A549 (cell line): Measurements from ENCODE around the gene NPM1. TPM values are rescaled to one million over a fixed set of nuclear protein-coding genes. Genes with fewer than 3 reads are reported as not detected.

Source experiments
- ATAC-seq, 2 experiments: fragments of 200-7000 bp in 1 of 2; fragments of >200 bp in 1 of 2; cut with Nextera tagmentation in 1 of 2; cut with Tn5 transposase in 1 of 2; 3 replicates each; pipeline versions ENCODE4 v1.8.0 to v1.9.1; 2018 to 2020; ENCODE audit warnings: mild to moderate bottlenecking in 1 of 2, moderate library complexity in 1 of 2
- CTCF ChIA-PET: fragments of 300-600 bp; sonication (Branson Sonifier 250); formaldehyde crosslinking; extraction: SDS; loops from one replicate; lab custom pipeline; 2021; ENCODE audit warnings: antibody characterized with exemption, inconsistent platforms; lab: Yijun Ruan, JAX
- POLR2A ChIA-PET: fragments of 350-600 bp; formaldehyde crosslinking; extraction: SDS; loops from one replicate; lab custom pipeline; 2021; ENCODE audit warnings: antibody characterized with exemption, inconsistent platforms; lab: Yijun Ruan, JAX
- DNase-seq, 2 experiments: peaks; one replicate each; pipeline versions ENCODE4 v3.0.0 to v3.0.0-alpha.2; 2011 to 2016; ENCODE audit warnings: low read depth in 1 of 2, low spot score in 1 of 2
- FAIRE-seq: peaks from 2 replicates; lab custom pipeline; 2011; peaks lifted over from hg19 to GRCh38; lab: Jason Lieb, UNC
- H3K27ac ChIP-seq, 2 experiments: fragments of >200 bp; sonication (Bioruptor Twin); formaldehyde crosslinking; 3 replicates each; pipeline ENCODE4 v1.5.1; 2016 to 2017
- H3K4me1 ChIP-seq: fragments of >200 bp; sonication (Bioruptor Twin); formaldehyde crosslinking; 3 replicates; pipeline ENCODE4 v1.6.1; 2016
- H3K4me2 ChIP-seq: fragments of >200 bp; sonication (Bioruptor Twin); formaldehyde crosslinking; 3 replicates; pipeline ENCODE4 v1.6.1; 2016
- H3K4me3 ChIP-seq: fragments of >200 bp; sonication (Bioruptor Twin); formaldehyde crosslinking; 3 replicates; pipeline ENCODE4 v1.5.1; 2016
- H3K9me3 ChIP-seq: fragments of >200 bp; sonication (Bioruptor Twin); formaldehyde crosslinking; 3 replicates; pipeline ENCODE4 v1.6.1; 2016
- CHD4 ChIP-seq: fragments of 200-600 bp; sonication (generic); IDR thresholded peaks from 2 replicates; pipeline ENCODE4 v1.6.1; 2016; ENCODE audit warnings: antibody characterized with exemption, mild to moderate bottlenecking, borderline replicate concordance
- EHMT2 ChIP-seq: fragments of 200-600 bp; sonication (generic); IDR thresholded peaks from 2 replicates; pipeline ENCODE4 v1.6.1; 2016; ENCODE audit warnings: antibody characterized with exemption, low read depth, mild to moderate bottlenecking, moderate library complexity
- FOSB ChIP-seq: fragments of 250-450 bp; sonication (Bioruptor Pico); IDR thresholded peaks from 2 replicates; pipeline ENCODE4 v1.5.0; 2020; ENCODE audit warnings: mild to moderate bottlenecking, moderate library complexity
- FOSL2 ChIP-seq, 2 experiments: fragments of 450-650 bp in 1 of 2; fragments of >200 bp in 1 of 2; sonication (Bioruptor Twin) in 1 of 2; formaldehyde crosslinking; IDR thresholded peaks; 2 replicates each; pipeline versions ENCODE4 v1.5.0 to v1.6.1; 2016 to 2020; ENCODE audit warnings: mild to moderate bottlenecking in 1 of 2, moderate library complexity in 1 of 2
- HDAC2 ChIP-seq: fragments of 200-600 bp; sonication (generic); IDR thresholded peaks from 2 replicates; pipeline ENCODE4 v1.6.1; 2016
- HOXA7 ChIP-seq: fragments of 250-450 bp; sonication (Bioruptor Pico); IDR thresholded peaks from 2 replicates; pipeline ENCODE4 v1.5.0; 2020; ENCODE audit warnings: mild to moderate bottlenecking, moderate library complexity
- HOXB13 ChIP-seq: fragments of 250-450 bp; sonication (Bioruptor Pico); IDR thresholded peaks from 2 replicates; pipeline ENCODE4 v1.5.0; 2020; ENCODE audit warnings: low read depth, mild to moderate bottlenecking, moderate library complexity
- KDM5A ChIP-seq: fragments of 200-600 bp; sonication (generic); IDR thresholded peaks from 2 replicates; pipeline ENCODE4 v1.6.1; 2016; ENCODE audit warnings: antibody characterized with exemption, mild to moderate bottlenecking
- MAZ ChIP-seq: fragments of 150-350 bp; IDR thresholded peaks from 2 replicates; pipeline ENCODE4 v1.6.1; 2014; ENCODE audit warnings: antibody characterized with exemption, low read depth, low read length, borderline replicate concordance
- MYC ChIP-seq: IDR thresholded peaks from 2 replicates; pipeline ENCODE4 v1.6.1; 2012; ENCODE audit warnings: mild to moderate bottlenecking, inconsistent platforms, low read length, improper control_type of control experiment, borderline replicate concordance
- NFE2L2 ChIP-seq: fragments of 150-350 bp; conservative IDR thresholded peaks from 2 replicates; pipeline ENCODE4 v1.6.1; 2014; ENCODE audit warnings: low read length
- NPAS2 ChIP-seq: fragments of 250-450 bp; sonication (Bioruptor Pico); IDR thresholded peaks from 2 replicates; pipeline ENCODE4 v1.8.0; 2022; ENCODE audit warnings: mild to moderate bottlenecking, moderate library complexity, borderline replicate concordance
- NR3C1 ChIP-seq: fragments of >200 bp; sonication (Bioruptor Twin); formaldehyde crosslinking; IDR thresholded peaks from 3 replicates; pipeline ENCODE4 v1.6.1; 2017
- RAD21 ChIP-seq, 2 experiments: fragments of >200 bp in 1 of 2; sonication (Bioruptor Twin) in 1 of 2; formaldehyde crosslinking in 1 of 2; IDR thresholded peaks in 1 of 2; conservative IDR thresholded peaks in 1 of 2; 2 replicates in 1 of 2; 3 replicates in 1 of 2; pipeline ENCODE4 v1.6.1; 2012 to 2018; ENCODE audit warnings: inconsistent platforms in 1 of 2
- RARB ChIP-seq: fragments of 250-450 bp; sonication (Bioruptor Pico); IDR thresholded peaks from 2 replicates; pipeline ENCODE4 v1.8.0; 2021; ENCODE audit warnings: mild to moderate bottlenecking, moderate library complexity
- RNF2 ChIP-seq: fragments of 200-600 bp; sonication (generic); IDR thresholded peaks from 2 replicates; pipeline ENCODE4 v1.6.1; 2016; ENCODE audit warnings: low read depth, mild to moderate bottlenecking, antibody characterized with exemption, moderate library complexity, borderline replicate concordance
- SMC3 ChIP-seq: fragments of >200 bp; sonication (Bioruptor Twin); formaldehyde crosslinking; IDR thresholded peaks from 3 replicates; pipeline ENCODE4 v1.6.1; 2018; ENCODE audit warnings: inconsistent platforms
- SREBF2 ChIP-seq: fragments of 450-650 bp; IDR thresholded peaks from 2 replicates; pipeline ENCODE4 v1.6.1; 2014; ENCODE audit warnings: mild to moderate bottlenecking, moderate library complexity
- TP53 ChIP-seq: fragments of 250-450 bp; sonication (Bioruptor Pico); IDR thresholded peaks from 2 replicates; pipeline ENCODE4 v1.5.0; 2021; ENCODE audit warnings: mild to moderate bottlenecking, moderate library complexity
- ZC3H11A ChIP-seq: fragments of 450-650 bp; IDR thresholded peaks from 2 replicates; pipeline ENCODE4 v1.6.1; 2014; ENCODE audit warnings: antibody characterized with exemption, mild to moderate bottlenecking
- ZSCAN20 ChIP-seq: fragments of 250-450 bp; sonication (Bioruptor Pico); IDR thresholded peaks from 2 replicates; pipeline ENCODE4 v1.8.0; 2022; ENCODE audit warnings: mild to moderate bottlenecking, moderate library complexity
- WGBS: methylation state at CpG from one replicate; pipeline ENCODE4 v1.1.6; 2017; ENCODE audit errors: missing lambda C conversion rate; 5-methylcytosine and 5-hydroxymethylcytosine counted together
- polyA plus RNA-seq, 4 experiments: library from polyadenylated mRNA; depleted of rRNA in 3 of 4; stranded (reverse); fragments of >200 nt; fragmentation: RNase III in 1 of 4; extraction: RNeasy Plus Mini Kit Qiagen cat#74134 plus additional on column Dnase treatment in 1 of 4; gene quantifications; 2 replicates in 3 of 4; 3 replicates in 1 of 4; pipeline ENCODE4 v1.2.3, GENCODE V29; 2011 to 2017
- TF ChIP-seq, protein P1 (sequence below): IDR thresholded peaks from 2 replicates; pipeline ENCODE4 v1.6.1; 2012; ENCODE audit warnings: low read depth, borderline replicate concordance
- TF ChIP-seq, protein P2 (sequence below): fragments of 250-450 bp; sonication (Bioruptor Pico); IDR thresholded peaks from 2 replicates; pipeline ENCODE4 v1.5.0; 2021; ENCODE audit warnings: mild to moderate bottlenecking, moderate library complexity, borderline replicate concordance
- TF ChIP-seq, protein P3 (sequence below): fragments of 450-650 bp; IDR thresholded peaks from 2 replicates; pipeline ENCODE4 v1.6.1; 2014; ENCODE audit warnings: antibody characterized with exemption
- TF ChIP-seq, protein P4 (sequence below): fragments of 250-450 bp; sonication (Bioruptor Pico); IDR thresholded peaks from 2 replicates; pipeline ENCODE4 v1.5.0; 2020; ENCODE audit warnings: low read depth, mild to moderate bottlenecking, moderate library complexity
- TF ChIP-seq, protein P5 (sequence below): fragments of 150-350 bp; IDR thresholded peaks from 2 replicates; pipeline ENCODE4 v1.6.1; 2014; ENCODE audit warnings: low read depth, mild to moderate bottlenecking, low read length
- TF ChIP-seq, protein P6 (sequence below): fragments of >200 bp; sonication (Bioruptor Twin); formaldehyde crosslinking; IDR thresholded peaks from 2 replicates; pipeline ENCODE4 v1.6.1; 2016
- TF ChIP-seq, protein P7 (sequence below): IDR thresholded peaks from 2 replicates; pipeline ENCODE4 v1.6.1; 2012

The NPM1 gene
- polyA plus RNA-seq, 2 of the 4 experiments (the other 2 are of a cell fraction) = 3,380 to 5,196 TPM

DNA sequence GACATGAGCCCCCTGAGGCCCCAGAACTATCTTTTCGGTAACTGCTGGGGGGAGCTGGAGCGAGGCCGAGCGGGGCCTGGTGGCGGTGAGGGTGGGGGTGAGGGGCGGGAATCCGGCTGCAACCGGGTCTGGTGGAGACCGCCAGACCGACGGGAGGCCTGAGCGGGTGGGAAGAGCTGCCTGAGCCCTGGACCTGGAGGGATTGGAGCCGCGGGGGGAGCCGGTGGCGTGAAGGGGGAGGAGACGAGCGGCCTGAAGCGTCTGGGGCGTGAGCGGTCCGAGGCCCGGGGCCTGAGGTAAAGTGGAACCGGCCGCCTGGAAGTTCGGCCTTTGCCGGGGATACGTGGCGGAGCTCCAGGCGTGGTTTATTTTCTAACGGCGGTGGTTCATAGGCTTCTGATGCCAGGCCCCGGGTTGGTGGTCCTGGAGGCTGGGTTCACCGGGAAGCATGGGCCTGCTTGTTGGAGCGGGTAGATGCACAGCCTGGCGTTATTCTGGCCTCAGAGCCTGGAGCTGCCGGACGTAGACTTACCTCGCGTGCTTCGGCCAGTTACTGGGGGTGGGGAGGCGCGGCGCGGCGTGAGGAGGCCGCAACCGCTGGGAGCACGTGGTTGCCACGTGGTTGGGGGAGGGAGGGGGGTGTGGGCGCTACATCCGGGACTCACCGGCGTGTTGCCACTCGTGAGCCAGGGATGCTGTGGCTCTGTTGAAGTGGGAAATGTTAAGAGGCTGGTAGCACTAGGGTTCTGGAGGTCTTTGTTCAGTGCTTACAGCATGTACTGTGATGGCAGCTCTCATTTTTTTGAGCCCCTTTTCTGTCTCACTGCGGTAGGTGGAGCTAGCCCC, 544 bp downstream of the NPM1 start (continued):
- peak; percentile 100 for TF ChIP-seq MYC
- TF ChIP-seq, protein P1, sequence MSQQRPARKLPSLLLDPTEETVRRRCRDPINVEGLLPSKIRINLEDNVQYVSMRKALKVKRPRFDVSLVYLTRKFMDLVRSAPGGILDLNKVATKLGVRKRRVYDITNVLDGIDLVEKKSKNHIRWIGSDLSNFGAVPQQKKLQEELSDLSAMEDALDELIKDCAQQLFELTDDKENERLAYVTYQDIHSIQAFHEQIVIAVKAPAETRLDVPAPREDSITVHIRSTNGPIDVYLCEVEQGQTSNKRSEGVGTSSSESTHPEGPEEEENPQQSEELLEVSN = peak; percentile 95
- no peak for TF ChIP-seq FOSL2 (IDR thresholded peaks at IDR 0.05)
- 0 out of 2 replicates have a peak, but pooled peaks have one; percentile 3 for TF ChIP-seq FOSL2 (CRISPR knock-in tag; IDR thresholded peaks at IDR 0.05)
- TF ChIP-seq RARB = no peak; the same call in 1 of the 2 replicates
- peak; percentile 67; the same call in 1 of the 2 replicates for TF ChIP-seq FOSB (CRISPR knock-in tag)
- TF ChIP-seq HDAC2 = 0 out of 2 replicates have a peak, but pooled peaks have one; percentile 50
- peak; percentile 48; the same call in 1 of the 2 replicates for TF ChIP-seq MAZ
- TF ChIP-seq HOXA7 (CRISPR knock-in tag) = peak; percentile 79
- TF ChIP-seq TP53 = peak; percentile 72; the same call in 1 of the 2 replicates
- no peak for TF ChIP-seq SMC3
- TF ChIP-seq, protein P2, sequence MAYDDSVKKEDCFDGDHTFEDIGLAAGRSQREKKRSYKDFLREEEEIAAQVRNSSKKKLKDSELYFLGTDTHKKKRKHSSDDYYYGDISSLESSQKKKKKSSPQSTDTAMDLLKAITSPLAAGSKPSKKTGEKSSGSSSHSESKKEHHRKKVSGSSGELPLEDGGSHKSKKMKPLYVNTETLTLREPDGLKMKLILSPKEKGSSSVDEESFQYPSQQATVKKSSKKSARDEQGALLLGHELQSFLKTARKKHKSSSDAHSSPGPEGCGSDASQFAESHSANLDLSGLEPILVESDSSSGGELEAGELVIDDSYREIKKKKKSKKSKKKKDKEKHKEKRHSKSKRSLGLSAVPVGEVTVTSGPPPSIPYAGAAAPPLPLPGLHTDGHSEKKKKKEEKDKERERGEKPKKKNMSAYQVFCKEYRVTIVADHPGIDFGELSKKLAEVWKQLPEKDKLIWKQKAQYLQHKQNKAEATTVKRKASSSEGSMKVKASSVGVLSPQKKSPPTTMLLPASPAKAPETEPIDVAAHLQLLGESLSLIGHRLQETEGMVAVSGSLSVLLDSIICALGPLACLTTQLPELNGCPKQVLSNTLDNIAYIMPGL (CRISPR knock-in tag) = no peak
- TF ChIP-seq, protein P3, sequence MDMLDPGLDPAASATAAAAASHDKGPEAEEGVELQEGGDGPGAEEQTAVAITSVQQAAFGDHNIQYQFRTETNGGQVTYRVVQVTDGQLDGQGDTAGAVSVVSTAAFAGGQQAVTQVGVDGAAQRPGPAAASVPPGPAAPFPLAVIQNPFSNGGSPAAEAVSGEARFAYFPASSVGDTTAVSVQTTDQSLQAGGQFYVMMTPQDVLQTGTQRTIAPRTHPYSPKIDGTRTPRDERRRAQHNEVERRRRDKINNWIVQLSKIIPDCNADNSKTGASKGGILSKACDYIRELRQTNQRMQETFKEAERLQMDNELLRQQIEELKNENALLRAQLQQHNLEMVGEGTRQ = peak; percentile 88
- 0 out of 2 replicates have a peak, but pooled peaks have one; percentile 40 for TF ChIP-seq NPAS2 (CRISPR knock-in tag)
- no peak for TF ChIP-seq ZC3H11A
- TF ChIP-seq, protein P4, sequence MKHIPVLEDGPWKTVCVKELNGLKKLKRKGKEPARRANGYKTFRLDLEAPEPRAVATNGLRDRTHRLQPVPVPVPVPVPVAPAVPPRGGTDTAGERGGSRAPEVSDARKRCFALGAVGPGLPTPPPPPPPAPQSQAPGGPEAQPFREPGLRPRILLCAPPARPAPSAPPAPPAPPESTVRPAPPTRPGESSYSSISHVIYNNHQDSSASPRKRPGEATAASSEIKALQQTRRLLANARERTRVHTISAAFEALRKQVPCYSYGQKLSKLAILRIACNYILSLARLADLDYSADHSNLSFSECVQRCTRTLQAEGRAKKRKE (CRISPR knock-in tag) = no peak; the same call in 1 of the 2 replicates

DNA sequence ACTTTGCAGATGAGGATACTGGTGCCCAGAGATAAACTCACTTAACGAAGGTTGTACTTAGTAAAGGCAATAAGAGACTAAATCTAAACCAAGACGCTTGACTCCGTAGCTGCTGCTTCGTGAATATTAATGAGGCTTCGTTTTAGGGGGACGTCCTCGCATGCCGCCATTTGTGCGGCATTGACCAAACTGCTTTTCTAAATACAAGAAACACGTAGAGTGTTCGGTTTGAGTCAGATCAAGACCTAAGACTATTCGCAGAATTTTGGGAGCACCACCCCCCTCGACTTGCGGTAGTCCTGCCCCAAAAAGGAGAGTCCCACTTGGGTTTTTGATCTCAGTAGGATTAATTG, 1.1 kb downstream of the NPM1 start:
- 1% methylated on average over 14 of the region's 14 CpGs for WGBS
- Histone ChIP-seq H3K4me1 (peaks cover 35% of the 10 kb centered on the region), H3K9me3 (no peaks in the 10 kb centered on the region), H3K4me2 (peak overlapping the region; percentile 77), H3K4me3 (peak overlapping the region; percentile 77), H3K27ac (peak overlapping the region; percentile 91 to 94)
- ATAC-seq = peak in 1 of 2 experiments; percentile 0; a peak in 2 of 6 replicates
- CTCF ChIA-PET = interaction anchor here (1.7 kb wide), 1 partner anchor 10 kb away, joined by 5 read pairs; no protein-coding TSS in a partner anchor
- FAIRE-seq = no peak
- POLR2A ChIA-PET = interaction anchor here (0.6 to 2.3 kb wide), 10 partner anchors 8 to 184 kb away, joined by 3 to 13 read pairs (median 6); no protein-coding TSS in a partner anchor
- DNase-seq = no peak
- TF ChIP-seq HDAC2 (no peak), NFE2L2 (no peak), HOXB13 (CRISPR knock-in tag) (no peak), SREBF2 (no peak), MYC (no peak), EHMT2 (no peak), RAD21 (conservative IDR thresholded peaks at IDR 0.05 in 1 of 2, IDR thresholded peaks at IDR 0.05 in 1 of 2) (no peak), RNF2 (no peak), TP53 (peak; percentile 60; the same call in 1 of the 2 replicates), CHD4 (no peak), NR3C1 (no peak), ZSCAN20 (CRISPR knock-in tag) (no peak), KDM5A (no peak), RARB (peak; percentile 33; the same call in 1 of the 2 replicates)
- TF ChIP-seq, protein P5, sequence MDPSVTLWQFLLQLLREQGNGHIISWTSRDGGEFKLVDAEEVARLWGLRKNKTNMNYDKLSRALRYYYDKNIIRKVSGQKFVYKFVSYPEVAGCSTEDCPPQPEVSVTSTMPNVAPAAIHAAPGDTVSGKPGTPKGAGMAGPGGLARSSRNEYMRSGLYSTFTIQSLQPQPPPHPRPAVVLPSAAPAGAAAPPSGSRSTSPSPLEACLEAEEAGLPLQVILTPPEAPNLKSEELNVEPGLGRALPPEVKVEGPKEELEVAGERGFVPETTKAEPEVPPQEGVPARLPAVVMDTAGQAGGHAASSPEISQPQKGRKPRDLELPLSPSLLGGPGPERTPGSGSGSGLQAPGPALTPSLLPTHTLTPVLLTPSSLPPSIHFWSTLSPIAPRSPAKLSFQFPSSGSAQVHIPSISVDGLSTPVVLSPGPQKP = no peak
- TF ChIP-seq, protein P6, sequence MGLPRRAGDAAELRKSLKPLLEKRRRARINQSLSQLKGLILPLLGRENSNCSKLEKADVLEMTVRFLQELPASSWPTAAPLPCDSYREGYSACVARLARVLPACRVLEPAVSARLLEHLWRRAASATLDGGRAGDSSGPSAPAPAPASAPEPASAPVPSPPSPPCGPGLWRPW = no peak
- TF ChIP-seq, protein P7, sequence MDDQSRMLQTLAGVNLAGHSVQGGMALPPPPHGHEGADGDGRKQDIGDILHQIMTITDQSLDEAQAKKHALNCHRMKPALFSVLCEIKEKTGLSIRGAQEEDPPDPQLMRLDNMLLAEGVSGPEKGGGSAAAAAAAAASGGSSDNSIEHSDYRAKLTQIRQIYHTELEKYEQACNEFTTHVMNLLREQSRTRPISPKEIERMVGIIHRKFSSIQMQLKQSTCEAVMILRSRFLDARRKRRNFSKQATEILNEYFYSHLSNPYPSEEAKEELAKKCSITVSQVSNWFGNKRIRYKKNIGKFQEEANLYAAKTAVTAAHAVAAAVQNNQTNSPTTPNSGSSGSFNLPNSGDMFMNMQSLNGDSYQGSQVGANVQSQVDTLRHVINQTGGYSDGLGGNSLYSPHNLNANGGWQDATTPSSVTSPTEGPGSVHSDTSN = no peak
- TF ChIP-seq, protein P3 = no peak
